ENCODE measurements around the gene PODXL2. TPM values are rescaled to one million over a fixed set of nuclear protein-coding genes. Genes with fewer than 3 reads are reported as not detected.

Gene PODXL2
- total and polyA plus RNA-seq, 2 of the 8 experiments (the other 6 are each of a cell fraction or from before 2014, with no cell fraction given): 27.6 to 31.6 TPM

- TF ChIP-seq, protein P1, sequence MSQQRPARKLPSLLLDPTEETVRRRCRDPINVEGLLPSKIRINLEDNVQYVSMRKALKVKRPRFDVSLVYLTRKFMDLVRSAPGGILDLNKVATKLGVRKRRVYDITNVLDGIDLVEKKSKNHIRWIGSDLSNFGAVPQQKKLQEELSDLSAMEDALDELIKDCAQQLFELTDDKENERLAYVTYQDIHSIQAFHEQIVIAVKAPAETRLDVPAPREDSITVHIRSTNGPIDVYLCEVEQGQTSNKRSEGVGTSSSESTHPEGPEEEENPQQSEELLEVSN (IDR thresholded peaks at IDR 0.05): no peak
Measured at GRCh38 chr3:127597020-127597771, 31.8 kb upstream of the PODXL2 start (continued).

All from H1 (cell line).